ENCODE data around the gene CAMTA1. TPM values are rescaled to one million over a fixed set of nuclear protein-coding genes. Genes with fewer than 3 reads are reported as not detected.

CAMTA1 gene
- total and polyA plus RNA-seq, 9 of the 15 experiments (the other 6 are each of a cell fraction or from before 2014, with no cell fraction given): 43.9 to 161 (median 65.9) TPM

- FAIRE-seq: no peak
- POLR2A ChIA-PET: interaction anchor here (0.6 kb wide), 1 partner anchor 185 kb away, joined by 3 read pairs; no protein-coding TSS in a partner anchor
- no peak for DNase-seq (ENCODE audit: extremely low read depth in 1 of 4, low spot score in 3 of 4)
- Histone ChIP-seq H3K27ac (ENCODE audit: extremely low read depth, low read depth, low read length) (no peak overlapping the region), H3K36me3 (ENCODE audit: control insufficient read depth, insufficient read depth, low read length) (no peaks in the 10 kb centered on the region), H3K4me1 (replicated peaks in 1 of 2; ENCODE audit: control insufficient read depth in 2 of 2, insufficient read depth in 2 of 2, low read length in 2 of 2) (no peaks in the 10 kb centered on the region), H3K9me3 (replicated peaks; ENCODE audit: control insufficient read depth, insufficient read depth, low read depth, low read length) (no peaks in the 10 kb centered on the region), H3K9me1 (ENCODE audit: control insufficient read depth, insufficient read depth, low read length) (no peaks in the 10 kb centered on the region), H3K27me3 (ENCODE audit: control insufficient read depth in 2 of 2, insufficient read depth in 2 of 2, low read length in 2 of 2) (peaks cover 40 to 76% of the 10 kb centered on the region in 2 experiments; a peak in 4 of 5 replicates), H2AFZ (ENCODE audit: low read depth, low read length) (no peak overlapping the region), H3K9ac (ENCODE audit: insufficient read depth in 1 of 2, low read depth in 2 of 2, low read length in 2 of 2) (no peak overlapping the region), H3K4me2 (ENCODE audit: insufficient read depth, low read length) (no peak overlapping the region), H4K20me1 (replicated peaks; ENCODE audit: control insufficient read depth, insufficient read depth, low read length) (peaks cover 3% of the 10 kb centered on the region; the same call in 1 of the 2 replicates), H3K4me3 (no peak overlapping the region), H3K79me2 (ENCODE audit: control insufficient read depth, insufficient read depth, low read length) (no peaks in the 10 kb centered on the region)
- in situ Hi-C loops (cut with MboI): no loop called here
- no peak for ATAC-seq
- CTCF ChIA-PET (ENCODE audit: low intra/inter-chr PET ratio): no interaction called here
- intact Hi-C loops (cut with micrococcal nuclease): no loop called here
- TF ChIP-seq MECOM (CRISPR knock-in tag; IDR thresholded peaks at IDR 0.05) (no peak), TEAD2 (tag; IDR thresholded peaks at IDR 0.05) (no peak), ZBTB17 (CRISPR knock-in tag; IDR thresholded peaks at IDR 0.05) (no peak), SMARCE1 (IDR thresholded peaks at IDR 0.05) (no peak), MIER1 (IDR thresholded peaks at IDR 0.05; ENCODE audit: low read depth) (no peak), FOXK2 (conservative IDR thresholded peaks at IDR 0.05 in 1 of 2, IDR thresholded peaks at IDR 0.05 in 1 of 2; ENCODE audit: low read depth in 2 of 2) (no peak), CBX1 (IDR thresholded peaks at IDR 0.05; ENCODE audit: low read depth) (no peak), ZNF354B (CRISPR knock-in tag; IDR thresholded peaks at IDR 0.05) (no peak), ZNF511 (CRISPR knock-in tag; IDR thresholded peaks at IDR 0.05) (no peak), TARDBP (IDR thresholded peaks at IDR 0.05) (no peak), PHB2 (IDR thresholded peaks at IDR 0.05; ENCODE audit: low read depth) (no peak), CAMTA2 (CRISPR knock-in tag; conservative IDR thresholded peaks at IDR 0.05) (no peak), ADNP (tag; IDR thresholded peaks at IDR 0.05) (no peak), ELF1 (tag; IDR thresholded peaks at IDR 0.05) (no peak)
- WGBS (ENCODE audit: insufficient coverage, low coverage, missing lambda C conversion rate): 1% methylated on average over 10 of the region's 10 CpGs
- no TSS peak for BruUV-seq (replicated peaks)
These were observed 677.4 kb downstream of the CAMTA1 start for GRCh38 chr1:7462617-7463016.
